ENCODE data around the gene TAS2R30. TPM values are rescaled to one million over a fixed set of nuclear protein-coding genes. Genes with fewer than 3 reads are reported as not detected.

Gene TAS2R30
- total and polyA plus RNA-seq, 9 of the 15 experiments (the other 6 are each of a cell fraction or from before 2014, with no cell fraction given): 0.11 to 4.0 (median 0.99) TPM; not detected in 3

DNA sequence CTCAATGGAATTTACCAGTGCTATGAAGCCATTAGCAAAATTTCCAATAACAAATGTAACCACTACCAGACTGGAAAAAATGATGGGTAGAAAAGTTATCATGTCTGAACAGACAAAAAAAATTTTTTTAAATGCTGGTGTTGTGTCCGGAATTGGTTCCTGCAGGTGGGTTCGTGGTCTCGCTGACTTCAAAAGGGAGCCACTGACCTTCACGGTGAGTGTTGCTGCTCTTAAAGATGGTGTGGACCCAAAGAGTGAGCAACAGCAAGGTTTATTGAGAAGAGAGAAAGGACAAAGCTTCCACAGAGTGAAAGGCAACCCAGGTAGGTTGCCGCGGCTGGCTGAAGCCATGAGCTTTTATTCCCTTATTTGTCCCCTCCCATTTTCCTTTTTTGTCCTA lies 42.3 kb downstream of the TAS2R30 start, which contains the start of gene TAS2R43 (continued):
- TF ChIP-seq, protein P1, sequence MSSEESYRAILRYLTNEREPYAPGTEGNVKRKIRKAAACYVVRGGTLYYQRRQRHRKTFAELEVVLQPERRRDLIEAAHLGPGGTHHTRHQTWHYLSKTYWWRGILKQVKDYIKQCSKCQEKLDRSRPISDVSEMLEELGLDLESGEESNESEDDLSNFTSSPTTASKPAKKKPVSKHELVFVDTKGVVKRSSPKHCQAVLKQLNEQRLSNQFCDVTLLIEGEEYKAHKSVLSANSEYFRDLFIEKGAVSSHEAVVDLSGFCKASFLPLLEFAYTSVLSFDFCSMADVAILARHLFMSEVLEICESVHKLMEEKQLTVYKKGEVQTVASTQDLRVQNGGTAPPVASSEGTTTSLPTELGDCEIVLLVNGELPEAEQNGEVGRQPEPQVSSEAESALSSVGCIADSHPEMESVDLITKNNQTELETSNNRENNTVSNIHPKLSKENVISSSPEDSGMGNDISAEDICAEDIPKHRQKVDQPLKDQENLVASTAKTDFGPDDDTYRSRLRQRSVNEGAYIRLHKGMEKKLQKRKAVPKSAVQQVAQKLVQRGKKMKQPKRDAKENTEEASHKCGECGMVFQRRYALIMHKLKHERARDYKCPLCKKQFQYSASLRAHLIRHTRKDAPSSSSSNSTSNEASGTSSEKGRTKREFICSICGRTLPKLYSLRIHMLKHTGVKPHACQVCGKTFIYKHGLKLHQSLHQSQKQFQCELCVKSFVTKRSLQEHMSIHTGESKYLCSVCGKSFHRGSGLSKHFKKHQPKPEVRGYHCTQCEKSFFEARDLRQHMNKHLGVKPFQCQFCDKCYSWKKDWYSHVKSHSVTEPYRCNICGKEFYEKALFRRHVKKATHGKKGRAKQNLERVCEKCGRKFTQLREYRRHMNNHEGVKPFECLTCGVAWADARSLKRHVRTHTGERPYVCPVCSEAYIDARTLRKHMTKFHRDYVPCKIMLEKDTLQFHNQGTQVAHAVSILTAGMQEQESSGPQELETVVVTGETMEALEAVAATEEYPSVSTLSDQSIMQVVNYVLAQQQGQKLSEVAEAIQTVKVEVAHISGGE (CRISPR knock-in tag; IDR thresholded peaks at IDR 0.05): no peak
- TF ChIP-seq TEAD2 (tag; IDR thresholded peaks at IDR 0.05) (no peak), TCFL5 (CRISPR knock-in tag; conservative IDR thresholded peaks at IDR 0.05) (no peak), ZNF696 (CRISPR knock-in tag; conservative IDR thresholded peaks at IDR 0.05) (no peak), KDM2B (CRISPR knock-in tag; IDR thresholded peaks at IDR 0.05) (no peak), ZNF830 (CRISPR knock-in tag; IDR thresholded peaks at IDR 0.05) (no peak), CREB1 (IDR thresholded peaks at IDR 0.05) (no peak), CREB1 (CRISPR knock-in tag; IDR thresholded peaks at IDR 0.05) (no peak), TAL1 (IDR thresholded peaks at IDR 0.05) (no peak), MTF1 (CRISPR knock-in tag; IDR thresholded peaks at IDR 0.05; ENCODE audit: borderline replicate concordance) (no peak)
